IPS DF 6.9 (cell line): ENCODE results near the gene ZNF584.
"Not testable (repeated sequence)": the region's sequence is repeated elsewhere in the genome, so short reads cannot be mapped to it uniquely, and the experiment has no call there.

ENCODE experiments used
- DNase-seq: peaks from one replicate; pipeline ENCODE4 v3.0.0-alpha.2; 2013; ENCODE audit warnings: low read depth, low spot score
- H3K27ac ChIP-seq: one replicate; pipeline ENCODE4 v1.5.1; 2013; ENCODE audit warnings: low read length, control low read depth
- H3K27me3 ChIP-seq: 2 replicates; pipeline ENCODE4 v1.6.1; 2013; ENCODE audit warnings: mild to moderate bottlenecking, low read length; ENCODE audit not compliant: control insufficient read depth, insufficient read depth
- H3K36me3 ChIP-seq: 2 replicates; pipeline ENCODE4 v1.6.1; 2013; ENCODE audit warnings: low read length; ENCODE audit not compliant: control insufficient read depth, insufficient read depth
- H3K4me1 ChIP-seq: 2 replicates; pipeline ENCODE4 v1.6.1; 2013; ENCODE audit warnings: low read length; ENCODE audit not compliant: control insufficient read depth, insufficient read depth
- H3K4me3 ChIP-seq: 2 replicates; pipeline ENCODE4 v1.5.1; 2013; ENCODE audit warnings: mild to moderate bottlenecking, low read length
- H3K9me3 ChIP-seq: 2 replicates; pipeline ENCODE4 v1.6.1; 2013; ENCODE audit warnings: low read length, inconsistent platforms; ENCODE audit not compliant: control insufficient read depth, insufficient read depth
- WGBS: extraction: QIAGEN DNeasy Blood & Tissue Kit; methylation state at CpG from one replicate; pipeline ENCODE4 v1.1.7; 2013; ENCODE audit warnings: mixed read lengths, missing lambda C conversion rate; ENCODE audit not compliant: insufficient read length, insufficient coverage; 5-methylcytosine and 5-hydroxymethylcytosine counted together

Gene ZNF584

GRCh38 chr19:58440556-58440955 lies 32.1 kb downstream of the ZNF584 start:
- no peaks in the 10 kb centered on the region; the same call in 1 of the 2 replicates for H3K9me3 ChIP-seq
- no CpG with 5 or more reads among the region's 31 CpGs for WGBS
- no peaks in the 10 kb centered on the region; the same call in 1 of the 2 replicates for H3K4me1 ChIP-seq
- no peak overlapping the region for H3K27ac ChIP-seq
- H3K4me3 ChIP-seq, result peak overlapping the region; percentile 20; the same call in 1 of the 2 replicates
- no peak for DNase-seq
- H3K27me3 ChIP-seq, result no peaks in the 10 kb centered on the region
- no peaks in the 10 kb centered on the region for H3K36me3 ChIP-seq

- no CpG with 5 or more reads among the region's 7 CpGs for WGBS
- not testable (repeated sequence) for H3K4me3 ChIP-seq, H3K27me3 ChIP-seq, H3K36me3 ChIP-seq, H3K9me3 ChIP-seq, H3K27ac ChIP-seq, DNase-seq, H3K4me1 ChIP-seq
Observed at GRCh38 chr19:58442986-58443385, 34.5 kb downstream of the ZNF584 start.

- H3K36me3 ChIP-seq, DNase-seq, H3K4me3 ChIP-seq, H3K4me1 ChIP-seq, H3K27me3 ChIP-seq, H3K9me3 ChIP-seq, H3K27ac ChIP-seq: not testable (repeated sequence)
- no CpG with 5 or more reads among the region's 3 CpGs for WGBS
Observed at GRCh38 chr19:58448860-58449259, 40.4 kb downstream of the ZNF584 start.

- H3K27ac ChIP-seq, DNase-seq, H3K4me1 ChIP-seq, H3K9me3 ChIP-seq, H3K4me3 ChIP-seq, H3K36me3 ChIP-seq, H3K27me3 ChIP-seq: not testable (repeated sequence)
- WGBS, result no CpG with 5 or more reads among the region's 5 CpGs
Observed at GRCh38 chr19:58449980-58450379, 41.5 kb downstream of the ZNF584 start.

- Histone ChIP-seq H3K4me3 (peak overlapping the region; percentile 30; the same call in 1 of the 2 replicates), H3K27me3 (peaks cover 3% of the 10 kb centered on the region; the same call in 1 of the 2 replicates), H3K4me1 (no peaks in the 10 kb centered on the region), H3K36me3 (no peaks in the 10 kb centered on the region), H3K9me3 (peaks cover 2% of the 10 kb centered on the region; the same call in 1 of the 2 replicates), H3K27ac (no peak overlapping the region)
- no CpG with 5 or more reads among the region's 11 CpGs for WGBS
- no peak for DNase-seq
Observed at GRCh38 chr19:58450856-58451357, 42.5 kb downstream of the ZNF584 start.

GRCh38 chr19:58451358-58452101 lies 43.1 kb downstream of the ZNF584 start, which contains the start of gene ZNF324B:
ZNF324B (plus strand) TSS chr19:58451622; CDS start chr19:58453702, 2,080 bp downstream.
- Histone ChIP-seq H3K9me3 (peaks cover 2% of the 10 kb centered on the region; the same call in 1 of the 2 replicates), H3K27ac (no peak within 1 kb of the TSS), H3K4me3 (peak within 1 kb of the TSS; percentile 51; the same call in 1 of the 2 replicates), H3K4me1 (no peaks in the 10 kb centered on the region), H3K27me3 (peaks cover 3% of the 10 kb centered on the region; the same call in 1 of the 2 replicates), H3K36me3 (no peaks in the 10 kb centered on the region)
- no CpG with 5 or more reads among the region's 79 CpGs for WGBS
- DNase-seq, result peak; percentile 95

GRCh38 chr19:58453743-58454142 lies 45.3 kb downstream of the ZNF584 start:
- no peak overlapping the region for H3K4me3 ChIP-seq
- no peak for DNase-seq
- WGBS, result no CpG with 5 or more reads among the region's 6 CpGs
- no peaks in the 10 kb centered on the region for H3K4me1 ChIP-seq
- peaks cover 3% of the 10 kb centered on the region; the same call in 1 of the 2 replicates for H3K27me3 ChIP-seq
- peaks cover 2% of the 10 kb centered on the region; the same call in 1 of the 2 replicates for H3K9me3 ChIP-seq
- no peak overlapping the region for H3K27ac ChIP-seq
- H3K36me3 ChIP-seq, result no peaks in the 10 kb centered on the region

- Histone ChIP-seq H3K36me3 (no peaks in the 10 kb centered on the region), H3K27me3 (peaks cover 3% of the 10 kb centered on the region), H3K9me3 (no peaks in the 10 kb centered on the region), H3K4me3 (no peak overlapping the region), H3K27ac (no peak overlapping the region), H3K4me1 (no peaks in the 10 kb centered on the region)
- WGBS, result no CpG with 5 or more reads among the region's 21 CpGs
- no peak for DNase-seq
Observed at GRCh38 chr19:58455306-58455705, 46.9 kb downstream of the ZNF584 start.

- Histone ChIP-seq H3K36me3 (no peaks in the 10 kb centered on the region), H3K4me3 (no peak overlapping the region), H3K27me3 (no peaks in the 10 kb centered on the region; the same call in 1 of the 2 replicates), H3K27ac (no peak overlapping the region), H3K9me3 (no peaks in the 10 kb centered on the region), H3K4me1 (no peaks in the 10 kb centered on the region)
- WGBS, result no CpG with 5 or more reads among the region's 35 CpGs
- no peak for DNase-seq
Observed at GRCh38 chr19:58456111-58456510, 47.7 kb downstream of the ZNF584 start.

GRCh38 chr19:58460039-58460438 lies 51.6 kb downstream of the ZNF584 start:
- Histone ChIP-seq H3K4me3 (no peak overlapping the region), H3K27ac (no peak overlapping the region), H3K4me1 (no peaks in the 10 kb centered on the region), H3K9me3 (no peaks in the 10 kb centered on the region), H3K36me3 (no peaks in the 10 kb centered on the region), H3K27me3 (no peaks in the 10 kb centered on the region; the same call in 1 of the 2 replicates)
- no CpG with 5 or more reads among the region's 2 CpGs for WGBS
- DNase-seq, result no peak
